Loucy (cell line): ENCODE results near the gene DLG2.
"Not testable (repeated sequence)": the region's sequence is repeated elsewhere in the genome, so short reads cannot be mapped to it uniquely, and the experiment has no call there.

Source experiments
- H2AFZ ChIP-seq: fragments of 200-600 bp; sonication (generic); 2 replicates; pipeline ENCODE4 v1.6.0; 2016; ENCODE audit warnings: antibody characterized with exemption, mild to moderate bottlenecking, low read length, moderate library complexity
- H3F3A ChIP-seq: fragments of 200-600 bp; 2 replicates; pipeline ENCODE4 v1.6.0; 2016; ENCODE audit warnings: antibody characterized with exemption, low read depth, mild to moderate bottlenecking
- H3K27me3 ChIP-seq: fragments of 200-600 bp; sonication (generic); 2 replicates; pipeline ENCODE4 v1.6.1; 2014; ENCODE audit warnings: low read length, mild to moderate bottlenecking; ENCODE audit not compliant: insufficient read depth, poor library complexity, severe bottlenecking
- H3K36me3 ChIP-seq: fragments of 200-600 bp; sonication (generic); 2 replicates; pipeline ENCODE4 v1.6.1; 2016; ENCODE audit warnings: low read length; ENCODE audit not compliant: insufficient read depth
- H3K4me1 ChIP-seq: fragments of 200-600 bp; sonication (generic); 2 replicates; pipeline ENCODE4 v1.5.1; 2014; ENCODE audit warnings: low read length, mild to moderate bottlenecking; ENCODE audit not compliant: insufficient read depth, poor library complexity, severe bottlenecking
- H3K4me2 ChIP-seq: fragments of 200-600 bp; sonication (generic); 2 replicates; pipeline ENCODE4 v1.6.0; 2014; ENCODE audit warnings: antibody characterized with exemption, low read length, low read depth, mild to moderate bottlenecking; ENCODE audit not compliant: poor library complexity, severe bottlenecking
- H3K4me3 ChIP-seq: fragments of 200-600 bp; sonication (generic); 2 replicates; pipeline ENCODE4 v1.5.1; 2014; ENCODE audit warnings: low read length, mild to moderate bottlenecking, mixed read lengths; ENCODE audit not compliant: poor library complexity, severe bottlenecking
- H3K79me2 ChIP-seq: fragments of 200-600 bp; sonication (generic); 2 replicates; pipeline ENCODE4 v1.6.1; 2014; ENCODE audit warnings: low read length; ENCODE audit not compliant: insufficient read depth
- H3K9ac ChIP-seq: fragments of 200-600 bp; sonication (generic); 2 replicates; pipeline ENCODE4 v1.6.0; 2014; ENCODE audit warnings: mild to moderate bottlenecking, low read depth, low read length, moderate library complexity; ENCODE audit not compliant: poor library complexity, severe bottlenecking
- H3K9me2 ChIP-seq: fragments of 200-600 bp; sonication (generic); replicated peaks from 2 replicates; pipeline ENCODE4 v1.6.1; 2016; ENCODE audit warnings: low read depth, low read length, mixed read lengths
- H3K9me3 ChIP-seq: fragments of 200-600 bp; sonication (generic); 2 replicates; pipeline ENCODE4 v1.6.1; 2014; ENCODE audit warnings: mild to moderate bottlenecking, antibody characterized with exemption, low read length, low read depth; ENCODE audit not compliant: insufficient read depth
- H4K20me1 ChIP-seq: fragments of 200-600 bp; sonication (generic); 2 replicates; pipeline ENCODE4 v1.6.0; 2014; ENCODE audit warnings: antibody characterized with exemption, low read length, mild to moderate bottlenecking; ENCODE audit not compliant: insufficient read depth, poor library complexity, severe bottlenecking
- EZH2phosphoT487 ChIP-seq: fragments of 200-600 bp; IDR thresholded peaks from 2 replicates; pipeline ENCODE4 v1.6.1; 2018; ENCODE audit warnings: antibody characterized with exemption, mild to moderate bottlenecking, moderate library complexity, borderline replicate concordance
- TF ChIP-seq, protein P1 (sequence below): fragments of 200-600 bp; sonication (generic); conservative IDR thresholded peaks from 2 replicates; pipeline ENCODE4 v1.5.1; 2014; ENCODE audit warnings: mild to moderate bottlenecking, antibody characterized with exemption, low read length

Gene DLG2

DNA sequence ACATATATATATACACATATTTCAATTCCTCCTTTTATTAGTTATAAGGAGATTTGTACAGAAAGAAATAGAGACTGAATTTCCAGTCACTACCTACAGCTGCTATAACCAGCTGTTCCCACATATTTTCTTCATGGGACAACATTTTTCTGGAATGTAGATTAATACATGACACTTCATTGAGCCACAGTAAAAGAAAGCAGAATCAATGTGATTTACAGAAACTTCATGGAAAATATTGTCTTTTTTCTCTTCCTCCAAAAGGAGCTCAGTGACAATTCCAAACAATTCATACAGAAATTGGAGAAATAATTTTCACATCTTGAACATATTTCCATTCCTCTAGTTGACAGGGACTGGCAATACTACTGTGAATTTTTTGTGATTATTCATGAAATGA lies 249.2 kb downstream of the DLG2 start:
- Histone ChIP-seq H3K9ac (no peak overlapping the region), H3K36me3 (no peaks in the 10 kb centered on the region), H3K79me2 (no peaks in the 10 kb centered on the region), H3K9me2 (no peaks in the 10 kb centered on the region), H3K4me3 (no peak overlapping the region), H3F3A (no peaks in the 10 kb centered on the region), H4K20me1 (no peaks in the 10 kb centered on the region), H3K27me3 (no peaks in the 10 kb centered on the region), H2AFZ (no peak overlapping the region), H3K4me2 (no peak overlapping the region), H3K9me3 (no peaks in the 10 kb centered on the region), H3K4me1 (no peaks in the 10 kb centered on the region)
- TF ChIP-seq EZH2phosphoT487, result no peak
- TF ChIP-seq, protein P1, sequence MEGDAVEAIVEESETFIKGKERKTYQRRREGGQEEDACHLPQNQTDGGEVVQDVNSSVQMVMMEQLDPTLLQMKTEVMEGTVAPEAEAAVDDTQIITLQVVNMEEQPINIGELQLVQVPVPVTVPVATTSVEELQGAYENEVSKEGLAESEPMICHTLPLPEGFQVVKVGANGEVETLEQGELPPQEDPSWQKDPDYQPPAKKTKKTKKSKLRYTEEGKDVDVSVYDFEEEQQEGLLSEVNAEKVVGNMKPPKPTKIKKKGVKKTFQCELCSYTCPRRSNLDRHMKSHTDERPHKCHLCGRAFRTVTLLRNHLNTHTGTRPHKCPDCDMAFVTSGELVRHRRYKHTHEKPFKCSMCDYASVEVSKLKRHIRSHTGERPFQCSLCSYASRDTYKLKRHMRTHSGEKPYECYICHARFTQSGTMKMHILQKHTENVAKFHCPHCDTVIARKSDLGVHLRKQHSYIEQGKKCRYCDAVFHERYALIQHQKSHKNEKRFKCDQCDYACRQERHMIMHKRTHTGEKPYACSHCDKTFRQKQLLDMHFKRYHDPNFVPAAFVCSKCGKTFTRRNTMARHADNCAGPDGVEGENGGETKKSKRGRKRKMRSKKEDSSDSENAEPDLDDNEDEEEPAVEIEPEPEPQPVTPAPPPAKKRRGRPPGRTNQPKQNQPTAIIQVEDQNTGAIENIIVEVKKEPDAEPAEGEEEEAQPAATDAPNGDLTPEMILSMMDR, result no peak

DNA sequence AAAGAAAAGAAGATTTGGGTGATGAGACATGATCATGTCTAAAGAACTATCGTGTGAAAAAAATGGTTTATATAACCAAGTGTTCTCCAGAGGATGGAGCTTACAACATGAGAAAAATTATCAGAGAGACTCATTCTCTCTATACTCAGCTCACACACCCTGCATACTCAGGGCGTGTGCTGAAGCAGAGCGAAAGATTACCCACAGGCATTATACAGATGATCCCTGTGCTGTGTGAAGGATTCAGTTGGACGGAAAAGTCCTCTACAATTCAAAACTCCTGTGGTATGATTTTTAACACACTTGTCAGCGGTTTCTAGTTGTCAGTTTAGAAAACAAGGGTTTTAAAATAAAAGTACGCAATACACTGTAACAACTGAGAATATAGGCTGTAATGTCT lies 267.3 kb downstream of the DLG2 start:
- Histone ChIP-seq H3K27me3 (no peaks in the 10 kb centered on the region), H3K4me1 (no peaks in the 10 kb centered on the region), H3K4me2 (no peak overlapping the region), H3K9me2 (no peaks in the 10 kb centered on the region), H3K9me3 (no peaks in the 10 kb centered on the region), H3F3A (no peaks in the 10 kb centered on the region), H3K79me2 (no peaks in the 10 kb centered on the region), H2AFZ (no peak overlapping the region), H3K36me3 (no peaks in the 10 kb centered on the region), H3K9ac (no peak overlapping the region), H3K4me3 (no peak overlapping the region), H4K20me1 (no peaks in the 10 kb centered on the region)
- TF ChIP-seq EZH2phosphoT487, result no peak
- TF ChIP-seq, protein P1, result no peak

DNA sequence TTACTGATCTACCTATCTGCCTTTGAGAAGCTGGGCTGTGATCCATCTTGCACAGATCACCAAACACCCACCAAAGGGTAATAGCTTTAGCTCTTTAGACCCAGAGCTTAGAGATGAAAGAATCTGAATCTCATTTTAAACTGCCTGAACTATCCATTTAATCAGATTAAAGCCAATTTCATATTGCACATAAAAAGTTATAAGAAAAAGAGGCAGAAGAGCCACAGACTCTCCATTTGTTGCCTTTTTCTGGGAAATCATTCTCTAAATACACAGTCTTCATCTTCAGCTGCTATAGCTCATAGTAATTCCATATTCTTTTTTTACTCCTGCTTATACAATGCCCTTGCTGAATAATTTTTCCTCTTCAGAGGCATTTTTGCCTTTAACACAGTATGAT lies 271.2 kb downstream of the DLG2 start:
- Histone ChIP-seq H3K4me3 (no peak overlapping the region), H3K9ac (no peak overlapping the region), H4K20me1 (no peaks in the 10 kb centered on the region), H3K4me2 (no peak overlapping the region), H3K9me3 (no peaks in the 10 kb centered on the region), H3K79me2 (no peaks in the 10 kb centered on the region), H3K36me3 (no peaks in the 10 kb centered on the region), H3K9me2 (no peaks in the 10 kb centered on the region), H3F3A (no peaks in the 10 kb centered on the region), H2AFZ (no peak overlapping the region), H3K27me3 (no peaks in the 10 kb centered on the region), H3K4me1 (no peaks in the 10 kb centered on the region)
- TF ChIP-seq, protein P1, result no peak
- no peak for TF ChIP-seq EZH2phosphoT487

DNA sequence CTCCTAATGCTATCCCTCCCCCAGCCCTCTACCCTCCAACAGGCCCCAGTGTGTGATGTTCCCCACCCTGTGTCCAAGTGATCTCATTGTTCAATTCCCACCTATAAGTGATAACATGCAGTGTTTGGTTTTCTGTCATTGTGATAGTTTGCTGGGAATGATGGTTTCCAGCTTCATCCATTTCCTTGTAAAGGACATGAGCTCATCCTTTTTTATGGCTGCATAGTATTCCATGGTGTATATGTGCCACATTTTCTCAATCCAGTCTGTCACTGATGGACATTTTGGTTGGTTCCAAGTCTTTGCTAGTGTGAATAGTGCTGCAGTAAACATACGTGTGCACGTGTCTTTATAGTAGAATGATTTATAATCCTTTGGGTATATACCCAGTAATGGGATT lies 277.6 kb downstream of the DLG2 start:
- not testable (repeated sequence) for H3K27me3 ChIP-seq, H3K4me1 ChIP-seq, H3F3A ChIP-seq, H3K9me2 ChIP-seq, H3K79me2 ChIP-seq, H3K4me2 ChIP-seq, H2AFZ ChIP-seq, H3K9me3 ChIP-seq, H4K20me1 ChIP-seq, H3K36me3 ChIP-seq, H3K9ac ChIP-seq, H3K4me3 ChIP-seq
